Right lobe of liver (tissue), 6 donors: Measurements from ENCODE around the gene CD2BP2. TPM values are rescaled to one million over a fixed set of nuclear protein-coding genes. Genes with fewer than 3 reads are reported as not detected.

ENCODE experiments used
- ATAC-seq, 4 donors: fragments of 200-7000 bp; cut with Tn5 transposase; one replicate each; pipeline ENCODE4 v1.9.1; 2020; ENCODE audit warnings: mild to moderate bottlenecking in 4 of 4, moderate library complexity in 4 of 4
- DNase-seq, 3 donors: peaks; one replicate each; pipeline ENCODE4 v3.0.0-alpha.2; 2020
- H3K27ac ChIP-seq, 3 donors: fragments of 200-600 bp; one replicate each; pipeline ENCODE4 v1.8.0; 2022
- H3K27me3 ChIP-seq, 2 donors: fragments of 200-600 bp; one replicate each; pipeline ENCODE4 v1.8.0; 2022
- H3K36me3 ChIP-seq, 4 donors: fragments of 200-600 bp; sonication (generic) in 1 of 4; one replicate each; pipeline versions ENCODE4 v1.5.1 to v1.8.0; 2017 to 2022; ENCODE audit warnings: control low read depth in 1 of 4
- H3K4me1 ChIP-seq, 4 donors: fragments of 200-600 bp; sonication (generic) in 1 of 4; one replicate each; pipeline versions ENCODE4 v1.5.1 to v1.8.0; 2017 to 2022; ENCODE audit warnings: control low read depth in 1 of 4
- H3K4me3 ChIP-seq, 3 donors: fragments of 200-600 bp; one replicate each; pipeline ENCODE4 v1.8.0; 2022
- H3K9me3 ChIP-seq, 4 donors: fragments of 200-600 bp; sonication (generic) in 1 of 4; one replicate each; pipeline versions ENCODE4 v1.5.1 to v1.8.0; 2017 to 2022; ENCODE audit warnings: control low read depth in 1 of 4
- POLR2A ChIP-seq: fragments of 450-650 bp; IDR thresholded peaks from one replicate; pipeline ENCODE4 v1.6.1; 2017; ENCODE audit warnings: antibody characterized with exemption, mild to moderate bottlenecking
- WGBS: methylation state at CpG from one replicate; pipeline ENCODE4 v1.1.6; 2018; ENCODE audit warnings: low coverage, low lambda C conversion rate; ENCODE audit not compliant: insufficient coverage; ENCODE audit errors: missing lambda C conversion rate; 5-methylcytosine and 5-hydroxymethylcytosine counted together
- intact Hi-C, 2 donors: fragments of 100-400 bp; cut with DNase I; formaldehyde crosslinking; loops; one replicate each; pipeline versions ENCODE4 v1.11.2 to v1.14.1; 2022
- total RNA-seq, 6 experiments: library from RNA; depleted of rRNA in 2 of 6; stranded (reverse); fragments of >200 nt in 2 of 6; fragmentation: NEBNext Ultra II Directional in 3 of 6; extraction: Animal tissue kit (Norgen Biotek cat#: 25700) in 3 of 6; gene quantifications; one replicate each; pipeline versions ENCODE4 v1.1.0 to v1.2.4, GENCODE V29; 2016 to 2023
- TF ChIP-seq, protein P1 (sequence below), 4 donors: fragments of 200-600 bp in 3 of 4; fragments of 450-650 bp in 1 of 4; IDR thresholded peaks; one replicate each; pipeline versions ENCODE4 v1.5.1 to v1.8.0; 2016 to 2022; ENCODE audit warnings: antibody characterized with exemption in 4 of 4, mild to moderate bottlenecking in 2 of 4
- donor health status: DM: no; HTN: yes; CAD: no.
- donor health status: DM: no; HTN: no; CAD: no.
- donor health status: DM: no; HTN: no; CAD: no.
- donor health status: DM: no; HTN: yes; CAD: no.
- donor health status: DM: no; HTN: yes; CAD: no.

CD2BP2 gene
- total RNA-seq, 6 experiments from 2014 or later: 14.8 to 23.8 (median 18.2) TPM

DNA sequence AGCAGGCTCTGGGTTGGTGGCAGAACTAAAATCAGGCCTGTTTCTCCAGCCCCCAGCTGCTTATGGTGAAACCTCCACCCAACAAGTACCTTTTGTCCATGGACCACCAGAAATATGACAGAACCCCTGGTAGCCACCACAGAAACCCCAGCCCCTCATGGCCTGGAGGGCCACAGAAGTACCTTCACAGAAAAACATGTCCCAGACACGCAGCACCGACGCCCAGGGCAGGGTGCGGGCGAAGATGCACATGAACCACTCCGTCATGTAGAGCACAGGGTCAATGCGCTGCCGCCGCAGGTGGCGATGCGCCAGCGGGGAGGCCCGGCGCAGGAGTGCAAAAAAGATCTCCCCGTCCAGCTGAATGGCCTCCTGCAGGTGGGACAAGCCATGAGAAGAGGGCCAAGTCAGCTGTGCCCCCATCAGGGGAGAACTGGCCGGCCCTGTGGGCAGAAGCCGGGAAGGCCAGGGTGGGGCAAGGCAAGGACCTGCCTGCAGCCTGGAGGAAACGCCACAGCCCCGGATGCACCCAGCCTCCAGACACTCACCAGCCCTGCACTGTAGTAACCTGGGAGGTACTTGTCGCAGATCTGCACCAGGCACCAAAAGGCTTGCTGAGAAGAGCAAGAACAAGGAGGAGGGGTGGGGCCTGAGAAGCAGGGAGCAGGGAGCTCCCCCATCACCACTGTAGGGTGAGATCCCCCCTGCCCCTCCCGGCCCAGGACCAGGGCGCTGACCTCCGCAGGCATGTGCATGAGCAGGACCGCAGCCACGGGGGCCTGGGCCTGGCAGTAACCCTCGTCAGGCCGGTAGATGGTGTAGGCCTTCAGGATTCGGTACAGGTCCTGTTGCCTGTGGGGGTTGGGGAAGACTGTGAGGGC lies 4.1 kb upstream of the CD2BP2 start:
- no peak overlapping the region for H3K4me3 ChIP-seq
- H3K27me3 ChIP-seq: no peaks in the 10 kb centered on the region
- H3K9me3 ChIP-seq: no peaks in the 10 kb centered on the region
- H3K27ac ChIP-seq: no peak overlapping the region
- TF ChIP-seq, protein P1, sequence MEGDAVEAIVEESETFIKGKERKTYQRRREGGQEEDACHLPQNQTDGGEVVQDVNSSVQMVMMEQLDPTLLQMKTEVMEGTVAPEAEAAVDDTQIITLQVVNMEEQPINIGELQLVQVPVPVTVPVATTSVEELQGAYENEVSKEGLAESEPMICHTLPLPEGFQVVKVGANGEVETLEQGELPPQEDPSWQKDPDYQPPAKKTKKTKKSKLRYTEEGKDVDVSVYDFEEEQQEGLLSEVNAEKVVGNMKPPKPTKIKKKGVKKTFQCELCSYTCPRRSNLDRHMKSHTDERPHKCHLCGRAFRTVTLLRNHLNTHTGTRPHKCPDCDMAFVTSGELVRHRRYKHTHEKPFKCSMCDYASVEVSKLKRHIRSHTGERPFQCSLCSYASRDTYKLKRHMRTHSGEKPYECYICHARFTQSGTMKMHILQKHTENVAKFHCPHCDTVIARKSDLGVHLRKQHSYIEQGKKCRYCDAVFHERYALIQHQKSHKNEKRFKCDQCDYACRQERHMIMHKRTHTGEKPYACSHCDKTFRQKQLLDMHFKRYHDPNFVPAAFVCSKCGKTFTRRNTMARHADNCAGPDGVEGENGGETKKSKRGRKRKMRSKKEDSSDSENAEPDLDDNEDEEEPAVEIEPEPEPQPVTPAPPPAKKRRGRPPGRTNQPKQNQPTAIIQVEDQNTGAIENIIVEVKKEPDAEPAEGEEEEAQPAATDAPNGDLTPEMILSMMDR (IDR thresholded peaks at IDR 0.05): no peak
- intact Hi-C loops: no loop called here
- ATAC-seq (no peak), DNase-seq (peak in 1 of 3 donors; percentile 20)
- H3K4me1 ChIP-seq: peaks cover 0 to 22% (median 6%) of the 10 kb centered on the region in 4 donors
- WGBS: 57% methylated on average over 3 of the region's 28 CpGs
- H3K36me3 ChIP-seq: peaks cover 0 to 26% (median 6%) of the 10 kb centered on the region in 4 donors

- ATAC-seq: no peak
- H3K36me3 ChIP-seq: peaks cover 0 to 26% (median 6%) of the 10 kb centered on the region in 4 donors
These were observed 3.4 kb upstream of the CD2BP2 start for GRCh38 chr16:30358577-30358936.

DNA sequence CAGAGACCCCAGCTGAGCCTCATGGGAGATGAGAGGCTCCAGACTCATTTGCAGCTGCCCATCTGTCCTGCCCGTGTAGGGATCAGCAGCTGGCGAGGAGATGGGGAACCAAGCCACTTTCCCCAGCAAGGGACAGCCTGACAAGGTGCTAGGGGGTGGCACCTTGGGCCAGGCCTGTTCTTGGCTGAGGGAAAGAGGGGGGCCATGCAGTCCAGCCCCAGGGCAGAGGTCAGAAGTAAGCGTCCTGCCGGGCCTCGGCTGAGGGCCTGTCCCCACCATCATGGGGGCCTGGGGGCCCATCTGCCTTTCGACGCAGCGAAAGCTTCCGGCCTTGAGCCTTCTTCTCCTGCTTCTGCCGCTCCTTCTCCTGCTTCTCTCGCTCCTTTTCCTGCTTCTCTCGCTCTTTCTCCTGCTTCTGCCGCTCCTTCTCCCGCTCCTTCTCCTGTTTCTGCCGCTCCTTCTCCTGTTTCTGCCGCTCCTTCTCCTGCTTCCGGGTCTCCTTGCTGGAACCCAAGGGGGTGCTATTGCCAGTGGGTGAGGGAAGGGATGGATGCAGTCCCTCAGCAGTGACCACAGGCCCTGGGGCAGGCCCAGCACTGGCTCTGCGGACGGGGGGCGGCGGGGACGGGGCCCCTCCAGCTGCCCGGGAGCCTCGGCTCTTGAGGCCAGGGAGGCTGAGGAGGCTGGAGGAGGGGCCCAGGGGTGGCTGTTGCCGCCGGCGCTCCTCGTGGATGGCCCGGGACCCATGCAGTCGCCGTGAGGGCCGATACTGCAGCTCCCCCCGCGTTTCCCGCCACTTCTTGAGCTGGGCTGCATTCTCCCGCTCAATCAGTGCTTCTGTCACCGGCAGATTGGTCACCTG lies 2.8 kb upstream of the CD2BP2 start:
- H3K36me3 ChIP-seq: peaks cover 0 to 26% (median 6%) of the 10 kb centered on the region in 4 donors
- WGBS: 90% methylated on average over 9 of the region's 37 CpGs
- intact Hi-C loops: no loop called here
- no peak for ATAC-seq
- DNase-seq: peak in 2 of 3 donors; percentile 19 to 51
- no peak overlapping the region for H3K4me3 ChIP-seq
- H3K9me3 ChIP-seq: no peaks in the 10 kb centered on the region
- peaks cover 0 to 27% (median 11%) of the 10 kb centered on the region in 4 donors for H3K4me1 ChIP-seq
- TF ChIP-seq POLR2A: no peak
- TF ChIP-seq, protein P1 (IDR thresholded peaks at IDR 0.05): no peak
- no peak overlapping the region for H3K27ac ChIP-seq
- H3K27me3 ChIP-seq: no peaks in the 10 kb centered on the region

More at GRCh38 chr16:30358577-30358936, 3.4 kb upstream of the CD2BP2 start:
- WGBS: 100% methylated on average over 2 of the region's 9 CpGs
- H3K27me3 ChIP-seq: no peaks in the 10 kb centered on the region
- H3K4me3 ChIP-seq: no peak overlapping the region
- no peaks in the 10 kb centered on the region for H3K9me3 ChIP-seq
- no peak overlapping the region for H3K27ac ChIP-seq
- DNase-seq: peak in 1 of 3 donors; percentile 19
- TF ChIP-seq, protein P1 (IDR thresholded peaks at IDR 0.05): no peak
- TF ChIP-seq POLR2A: no peak
- intact Hi-C loops: no loop called here
- peaks cover 0 to 27% (median 10%) of the 10 kb centered on the region in 4 donors for H3K4me1 ChIP-seq

GRCh38 chr16:30357085-30357714 lies 2.1 kb upstream of the CD2BP2 start:
- ATAC-seq: no peak
- Histone ChIP-seq H3K4me1 (peaks cover 0 to 34% (median 15%) of the 10 kb centered on the region in 4 donors), H3K9me3 (no peaks in the 10 kb centered on the region), H3K27me3 (no peaks in the 10 kb centered on the region), H3K4me3 (no peak overlapping the region), H3K36me3 (peaks cover 0 to 19% (median 6%) of the 10 kb centered on the region in 4 donors), H3K27ac (no peak overlapping the region)
- WGBS: 43% methylated on average over 3 of the region's 5 CpGs
- intact Hi-C loops: no loop called here
- TF ChIP-seq, protein P1 (IDR thresholded peaks at IDR 0.05): no peak
- no peak for TF ChIP-seq POLR2A
- peak in 1 of 3 donors; percentile 40 for DNase-seq
